Dendritic cell treated with granulocyte-macrophage colony-stimulating factor and Interleukin-4, amounts not matched to agents 40 ng/mL and 50 ng/mL, for 4 days (primary cell): Measurements from ENCODE around the gene PDZD2.

ENCODE experiments used
- H3K27ac Mint-ChIP-seq: one replicate; pipeline ENCODE4 v1.8.0; 2022; ENCODE audit warnings: mild to moderate bottlenecking, mixed read lengths
- H3K27me3 Mint-ChIP-seq: one replicate; pipeline ENCODE4 v1.8.0; 2022; ENCODE audit warnings: mild to moderate bottlenecking, mixed read lengths
- H3K36me3 Mint-ChIP-seq: one replicate; pipeline ENCODE4 v1.8.0; 2022; ENCODE audit warnings: low read depth, mixed read lengths
- H3K4me1 Mint-ChIP-seq: one replicate; pipeline ENCODE4 v1.8.0; 2022; ENCODE audit warnings: low read depth, mixed read lengths
- H3K4me3 Mint-ChIP-seq: one replicate; pipeline ENCODE4 v1.8.0; 2022; ENCODE audit warnings: mild to moderate bottlenecking, moderate library complexity, mixed read lengths
- H3K9me3 Mint-ChIP-seq: one replicate; pipeline ENCODE4 v1.8.0; 2022; ENCODE audit warnings: mixed read lengths
- intact Hi-C: fragments of 100-400 bp; cut with micrococcal nuclease; formaldehyde crosslinking; loops from one replicate; pipeline ENCODE4 v1.15.0; 2022

Gene PDZD2

GRCh38 chr5:31898036-31898632 lies 259.2 kb downstream of the PDZD2 start:
- no peaks in the 10 kb centered on the region for H3K9me3 Mint-ChIP-seq
- no peak overlapping the region for H3K4me3 Mint-ChIP-seq
- H3K27ac Mint-ChIP-seq = no peak overlapping the region
- intact Hi-C loops = no loop called here
- H3K27me3 Mint-ChIP-seq = no peaks in the 10 kb centered on the region
- H3K4me1 Mint-ChIP-seq = no peaks in the 10 kb centered on the region
- no peaks in the 10 kb centered on the region for H3K36me3 Mint-ChIP-seq

- H3K27ac Mint-ChIP-seq = no peak overlapping the region
- H3K9me3 Mint-ChIP-seq = no peaks in the 10 kb centered on the region
- H3K27me3 Mint-ChIP-seq = no peaks in the 10 kb centered on the region
- H3K4me1 Mint-ChIP-seq = no peaks in the 10 kb centered on the region
- H3K4me3 Mint-ChIP-seq = no peak overlapping the region
- intact Hi-C loops = no loop called here
- no peaks in the 10 kb centered on the region for H3K36me3 Mint-ChIP-seq
Observed at GRCh38 chr5:31900296-31900865, 261.4 kb downstream of the PDZD2 start.

- H3K4me3 Mint-ChIP-seq = no peak overlapping the region
- no peaks in the 10 kb centered on the region for H3K4me1 Mint-ChIP-seq
- no peaks in the 10 kb centered on the region for H3K36me3 Mint-ChIP-seq
- H3K9me3 Mint-ChIP-seq = no peaks in the 10 kb centered on the region
- no peaks in the 10 kb centered on the region for H3K27me3 Mint-ChIP-seq
- H3K27ac Mint-ChIP-seq = no peak overlapping the region
- intact Hi-C loops = no loop called here
Observed at GRCh38 chr5:31901807-31902530, 263.0 kb downstream of the PDZD2 start.

- Mint-ChIP-seq H3K27me3 (no peaks in the 10 kb centered on the region), H3K4me3 (no peak overlapping the region), H3K4me1 (no peaks in the 10 kb centered on the region), H3K9me3 (no peaks in the 10 kb centered on the region), H3K36me3 (no peaks in the 10 kb centered on the region), H3K27ac (no peak overlapping the region)
- intact Hi-C loops = no loop called here
Observed at GRCh38 chr5:31908396-31908795, 269.5 kb downstream of the PDZD2 start.

- Mint-ChIP-seq H3K9me3 (no peaks in the 10 kb centered on the region), H3K4me3 (no peak overlapping the region), H3K27ac (no peak overlapping the region), H3K36me3 (no peaks in the 10 kb centered on the region), H3K27me3 (no peaks in the 10 kb centered on the region), H3K4me1 (no peaks in the 10 kb centered on the region)
- intact Hi-C loops = no loop called here
Observed at GRCh38 chr5:31909073-31909472, 270.1 kb downstream of the PDZD2 start.

GRCh38 chr5:31911291-31912265 lies 272.6 kb downstream of the PDZD2 start:
- intact Hi-C loops = no loop called here
- Mint-ChIP-seq H3K27ac (no peak overlapping the region), H3K4me3 (no peak overlapping the region), H3K4me1 (no peaks in the 10 kb centered on the region), H3K9me3 (no peaks in the 10 kb centered on the region), H3K27me3 (no peaks in the 10 kb centered on the region), H3K36me3 (no peaks in the 10 kb centered on the region)

- Mint-ChIP-seq H3K4me1 (no peaks in the 10 kb centered on the region), H3K27me3 (peaks cover 1% of the 10 kb centered on the region), H3K36me3 (no peaks in the 10 kb centered on the region), H3K9me3 (no peaks in the 10 kb centered on the region), H3K4me3 (no peak overlapping the region), H3K27ac (no peak overlapping the region)
- intact Hi-C loops = no loop called here
Observed at GRCh38 chr5:31913808-31914207, 274.9 kb downstream of the PDZD2 start.

- intact Hi-C loops = no loop called here
- H3K27ac Mint-ChIP-seq = no peak overlapping the region
- no peaks in the 10 kb centered on the region for H3K4me1 Mint-ChIP-seq
- H3K9me3 Mint-ChIP-seq = no peaks in the 10 kb centered on the region
- H3K4me3 Mint-ChIP-seq = no peak overlapping the region
- H3K27me3 Mint-ChIP-seq = peaks cover 1% of the 10 kb centered on the region
- H3K36me3 Mint-ChIP-seq = no peaks in the 10 kb centered on the region
Observed at GRCh38 chr5:31916327-31916726, 277.4 kb downstream of the PDZD2 start.

- Mint-ChIP-seq H3K36me3 (no peaks in the 10 kb centered on the region), H3K27me3 (peaks cover 1% of the 10 kb centered on the region), H3K9me3 (no peaks in the 10 kb centered on the region), H3K4me1 (peaks cover 7% of the 10 kb centered on the region), H3K27ac (no peak overlapping the region), H3K4me3 (no peak overlapping the region)
- intact Hi-C loops = no loop called here
Observed at GRCh38 chr5:31918739-31919138, 279.8 kb downstream of the PDZD2 start.

GRCh38 chr5:31921852-31922305 lies 282.9 kb downstream of the PDZD2 start:
- Mint-ChIP-seq H3K4me1 (peaks cover 7% of the 10 kb centered on the region), H3K9me3 (no peaks in the 10 kb centered on the region), H3K36me3 (no peaks in the 10 kb centered on the region), H3K27ac (no peak overlapping the region), H3K4me3 (no peak overlapping the region), H3K27me3 (peaks cover 1% of the 10 kb centered on the region)
- intact Hi-C loops = no loop called here

- no peaks in the 10 kb centered on the region for H3K36me3 Mint-ChIP-seq
- peaks cover 7% of the 10 kb centered on the region for H3K4me1 Mint-ChIP-seq
- no peaks in the 10 kb centered on the region for H3K27me3 Mint-ChIP-seq
- no peak overlapping the region for H3K4me3 Mint-ChIP-seq
- no peaks in the 10 kb centered on the region for H3K9me3 Mint-ChIP-seq
- intact Hi-C loops = no loop called here
- H3K27ac Mint-ChIP-seq = no peak overlapping the region
Observed at GRCh38 chr5:31924005-31924404, 285.1 kb downstream of the PDZD2 start.

GRCh38 chr5:31931874-31932273 lies 292.9 kb downstream of the PDZD2 start:
- Mint-ChIP-seq H3K4me3 (no peak overlapping the region), H3K36me3 (no peaks in the 10 kb centered on the region), H3K4me1 (peaks cover 24% of the 10 kb centered on the region), H3K27ac (no peak overlapping the region), H3K27me3 (no peaks in the 10 kb centered on the region), H3K9me3 (no peaks in the 10 kb centered on the region)
- intact Hi-C loops = no loop called here

- H3K9me3 Mint-ChIP-seq = peaks cover 8% of the 10 kb centered on the region
- peaks cover 30% of the 10 kb centered on the region for H3K4me1 Mint-ChIP-seq
- intact Hi-C loops = no loop called here
- no peaks in the 10 kb centered on the region for H3K36me3 Mint-ChIP-seq
- no peak overlapping the region for H3K27ac Mint-ChIP-seq
- H3K4me3 Mint-ChIP-seq = no peak overlapping the region
- no peaks in the 10 kb centered on the region for H3K27me3 Mint-ChIP-seq
Observed at GRCh38 chr5:31934156-31934555, 295.2 kb downstream of the PDZD2 start.
